ENCODE measurements around the gene HIBADH.
"Not testable (repeated sequence)": the region's sequence is repeated elsewhere in the genome, so short reads cannot be mapped to it uniquely, and the experiment has no call there.

Gene HIBADH

GRCh38 chr7:27513885-27514284 lies 148.8 kb downstream of the HIBADH start:
- H3K36me3 ChIP-seq (ENCODE audit: insufficient read depth, low read length) = no peaks in the 10 kb centered on the region
- no peaks in the 10 kb centered on the region for H3K27me3 ChIP-seq (ENCODE audit: insufficient read depth, low read length)
- H3K4me3 ChIP-seq (ENCODE audit: low read length) = no peak overlapping the region
- no peaks in the 10 kb centered on the region for H3K9me3 ChIP-seq (ENCODE audit: low read length)
- peaks cover 3% of the 10 kb centered on the region for H3K4me1 ChIP-seq (ENCODE audit: insufficient read depth, low read length)
- H2AFZ ChIP-seq (ENCODE audit: low read depth, low read length) = no peak overlapping the region

GRCh38 chr7:27511370-27511769 lies 151.3 kb downstream of the HIBADH start:
- not testable (repeated sequence) for H3K9me3 ChIP-seq (ENCODE audit: low read length); H3K36me3 ChIP-seq (ENCODE audit: insufficient read depth, low read length); H3K27me3 ChIP-seq (ENCODE audit: insufficient read depth, low read length); H3K4me3 ChIP-seq (ENCODE audit: low read length); H2AFZ ChIP-seq (ENCODE audit: low read depth, low read length); H3K4me1 ChIP-seq (ENCODE audit: insufficient read depth, low read length)

- Histone ChIP-seq H3K27me3 (ENCODE audit: insufficient read depth, low read length) (no peaks in the 10 kb centered on the region), H3K4me1 (ENCODE audit: insufficient read depth, low read length) (no peaks in the 10 kb centered on the region), H3K4me3 (ENCODE audit: low read length) (no peak overlapping the region), H2AFZ (ENCODE audit: low read depth, low read length) (no peak overlapping the region), H3K36me3 (ENCODE audit: insufficient read depth, low read length) (no peaks in the 10 kb centered on the region), H3K9me3 (ENCODE audit: low read length) (no peaks in the 10 kb centered on the region)
Observed at GRCh38 chr7:27510541-27510940, 152.1 kb downstream of the HIBADH start.

- H3K36me3 ChIP-seq (ENCODE audit: insufficient read depth, low read length); H2AFZ ChIP-seq (ENCODE audit: low read depth, low read length); H3K27me3 ChIP-seq (ENCODE audit: insufficient read depth, low read length); H3K9me3 ChIP-seq (ENCODE audit: low read length); H3K4me3 ChIP-seq (ENCODE audit: low read length); H3K4me1 ChIP-seq (ENCODE audit: insufficient read depth, low read length): not testable (repeated sequence)
Observed at GRCh38 chr7:27501879-27502278, 160.8 kb downstream of the HIBADH start.

- no peaks in the 10 kb centered on the region for H3K27me3 ChIP-seq (ENCODE audit: insufficient read depth, low read length)
- no peaks in the 10 kb centered on the region for H3K4me1 ChIP-seq (ENCODE audit: insufficient read depth, low read length)
- no peaks in the 10 kb centered on the region for H3K36me3 ChIP-seq (ENCODE audit: insufficient read depth, low read length)
- H3K4me3 ChIP-seq (ENCODE audit: low read length) = no peak overlapping the region
- H3K9me3 ChIP-seq (ENCODE audit: low read length) = no peaks in the 10 kb centered on the region
- no peak overlapping the region for H2AFZ ChIP-seq (ENCODE audit: low read depth, low read length)
Observed at GRCh38 chr7:27501001-27501400, 161.7 kb downstream of the HIBADH start.

GRCh38 chr7:27492224-27492623 lies 170.5 kb downstream of the HIBADH start:
- H3K27me3 ChIP-seq (ENCODE audit: insufficient read depth, low read length) = no peaks in the 10 kb centered on the region
- no peak overlapping the region for H3K4me3 ChIP-seq (ENCODE audit: low read length)
- no peak overlapping the region for H2AFZ ChIP-seq (ENCODE audit: low read depth, low read length)
- no peaks in the 10 kb centered on the region for H3K9me3 ChIP-seq (ENCODE audit: low read length)
- no peaks in the 10 kb centered on the region for H3K4me1 ChIP-seq (ENCODE audit: insufficient read depth, low read length)
- H3K36me3 ChIP-seq (ENCODE audit: insufficient read depth, low read length) = no peaks in the 10 kb centered on the region

- no peaks in the 10 kb centered on the region for H3K36me3 ChIP-seq (ENCODE audit: insufficient read depth, low read length)
- H3K4me3 ChIP-seq (ENCODE audit: low read length) = no peak overlapping the region
- H3K4me1 ChIP-seq (ENCODE audit: insufficient read depth, low read length) = no peaks in the 10 kb centered on the region
- H2AFZ ChIP-seq (ENCODE audit: low read depth, low read length) = no peak overlapping the region
- no peaks in the 10 kb centered on the region for H3K27me3 ChIP-seq (ENCODE audit: insufficient read depth, low read length)
- no peaks in the 10 kb centered on the region for H3K9me3 ChIP-seq (ENCODE audit: low read length)
Observed at GRCh38 chr7:27491534-27491933, 171.1 kb downstream of the HIBADH start.

GRCh38 chr7:27487509-27487908 lies 175.2 kb downstream of the HIBADH start:
- Histone ChIP-seq H3K36me3 (ENCODE audit: insufficient read depth, low read length) (no peaks in the 10 kb centered on the region), H2AFZ (ENCODE audit: low read depth, low read length) (no peak overlapping the region), H3K27me3 (ENCODE audit: insufficient read depth, low read length) (no peaks in the 10 kb centered on the region), H3K4me1 (ENCODE audit: insufficient read depth, low read length) (no peaks in the 10 kb centered on the region), H3K9me3 (ENCODE audit: low read length) (no peaks in the 10 kb centered on the region), H3K4me3 (ENCODE audit: low read length) (no peak overlapping the region)

GRCh38 chr7:27484451-27484850 lies 178.2 kb downstream of the HIBADH start:
- H3K36me3 ChIP-seq (ENCODE audit: insufficient read depth, low read length) = no peaks in the 10 kb centered on the region
- no peak overlapping the region for H3K4me3 ChIP-seq (ENCODE audit: low read length)
- no peak overlapping the region for H2AFZ ChIP-seq (ENCODE audit: low read depth, low read length)
- H3K9me3 ChIP-seq (ENCODE audit: low read length) = no peaks in the 10 kb centered on the region
- no peaks in the 10 kb centered on the region for H3K4me1 ChIP-seq (ENCODE audit: insufficient read depth, low read length)
- H3K27me3 ChIP-seq (ENCODE audit: insufficient read depth, low read length) = no peaks in the 10 kb centered on the region

- Histone ChIP-seq H3K36me3 (ENCODE audit: insufficient read depth, low read length) (no peaks in the 10 kb centered on the region), H3K9me3 (ENCODE audit: low read length) (no peaks in the 10 kb centered on the region), H3K4me1 (ENCODE audit: insufficient read depth, low read length) (no peaks in the 10 kb centered on the region), H3K27me3 (ENCODE audit: insufficient read depth, low read length) (no peaks in the 10 kb centered on the region), H3K4me3 (ENCODE audit: low read length) (no peak overlapping the region), H2AFZ (ENCODE audit: low read depth, low read length) (no peak overlapping the region)
Observed at GRCh38 chr7:27482219-27482618, 180.5 kb downstream of the HIBADH start.

- Histone ChIP-seq H3K4me1 (ENCODE audit: insufficient read depth, low read length) (peaks cover 2% of the 10 kb centered on the region), H3K36me3 (ENCODE audit: insufficient read depth, low read length) (no peaks in the 10 kb centered on the region), H3K27me3 (ENCODE audit: insufficient read depth, low read length) (no peaks in the 10 kb centered on the region), H3K4me3 (ENCODE audit: low read length) (no peak overlapping the region), H3K9me3 (ENCODE audit: low read length) (no peaks in the 10 kb centered on the region), H2AFZ (ENCODE audit: low read depth, low read length) (no peak overlapping the region)
Observed at GRCh38 chr7:27478556-27478955, 184.1 kb downstream of the HIBADH start.

- Histone ChIP-seq H2AFZ (ENCODE audit: low read depth, low read length) (no peak overlapping the region), H3K36me3 (ENCODE audit: insufficient read depth, low read length) (no peaks in the 10 kb centered on the region), H3K9me3 (ENCODE audit: low read length) (no peaks in the 10 kb centered on the region), H3K4me1 (ENCODE audit: insufficient read depth, low read length) (peaks cover 2% of the 10 kb centered on the region), H3K27me3 (ENCODE audit: insufficient read depth, low read length) (no peaks in the 10 kb centered on the region), H3K4me3 (ENCODE audit: low read length) (no peak overlapping the region)
Observed at GRCh38 chr7:27478084-27478483, 184.6 kb downstream of the HIBADH start.

- Histone ChIP-seq H3K9me3 (ENCODE audit: low read length) (no peaks in the 10 kb centered on the region), H3K27me3 (ENCODE audit: insufficient read depth, low read length) (no peaks in the 10 kb centered on the region), H2AFZ (ENCODE audit: low read depth, low read length) (no peak overlapping the region), H3K36me3 (ENCODE audit: insufficient read depth, low read length) (no peaks in the 10 kb centered on the region), H3K4me1 (ENCODE audit: insufficient read depth, low read length) (peaks cover 2% of the 10 kb centered on the region), H3K4me3 (ENCODE audit: low read length) (no peak overlapping the region)
Observed at GRCh38 chr7:27476493-27476892, 186.2 kb downstream of the HIBADH start.

Data from neuron (in vitro differentiated cells).